A549 (cell line): Measurements from ENCODE around the gene APOBEC3G. TPM values are rescaled to one million over a fixed set of nuclear protein-coding genes. Genes with fewer than 3 reads are reported as not detected.
A peak's percentile ranks its signal among the peaks of the same experiment; 100 is the strongest.

ENCODE experiments used
- ATAC-seq, 2 experiments: fragments of 200-7000 bp in 1 of 2; fragments of >200 bp in 1 of 2; cut with Nextera tagmentation in 1 of 2; cut with Tn5 transposase in 1 of 2; 3 replicates each; pipeline versions ENCODE4 v1.8.0 to v1.9.1; 2018 to 2020; ENCODE audit warnings: mild to moderate bottlenecking in 1 of 2, moderate library complexity in 1 of 2
- CTCF ChIA-PET: fragments of 300-600 bp; sonication (Branson Sonifier 250); formaldehyde crosslinking; extraction: SDS; loops from one replicate; lab custom pipeline; 2021; ENCODE audit warnings: antibody characterized with exemption, inconsistent platforms; lab: Yijun Ruan, JAX
- POLR2A ChIA-PET: fragments of 350-600 bp; formaldehyde crosslinking; extraction: SDS; loops from one replicate; lab custom pipeline; 2021; ENCODE audit warnings: antibody characterized with exemption, inconsistent platforms; lab: Yijun Ruan, JAX
- DNase-seq, 2 experiments: peaks; one replicate each; pipeline versions ENCODE4 v3.0.0 to v3.0.0-alpha.2; 2011 to 2016; ENCODE audit warnings: low read depth in 1 of 2, low spot score in 1 of 2
- FAIRE-seq: peaks from 2 replicates; lab custom pipeline; 2011; peaks lifted over from hg19 to GRCh38; lab: Jason Lieb, UNC
- H3K27ac ChIP-seq, 2 experiments: fragments of >200 bp; sonication (Bioruptor Twin); formaldehyde crosslinking; 3 replicates each; pipeline ENCODE4 v1.5.1; 2016 to 2017
- H3K4me1 ChIP-seq: fragments of >200 bp; sonication (Bioruptor Twin); formaldehyde crosslinking; 3 replicates; pipeline ENCODE4 v1.6.1; 2016
- H3K4me2 ChIP-seq: fragments of >200 bp; sonication (Bioruptor Twin); formaldehyde crosslinking; 3 replicates; pipeline ENCODE4 v1.6.1; 2016
- H3K4me3 ChIP-seq: fragments of >200 bp; sonication (Bioruptor Twin); formaldehyde crosslinking; 3 replicates; pipeline ENCODE4 v1.5.1; 2016
- H3K9me3 ChIP-seq: fragments of >200 bp; sonication (Bioruptor Twin); formaldehyde crosslinking; 3 replicates; pipeline ENCODE4 v1.6.1; 2016
- BHLHE40 ChIP-seq: IDR thresholded peaks from 2 replicates; pipeline ENCODE4 v1.6.1; 2012; ENCODE audit warnings: low read depth, low read length, inconsistent platforms
- CBX2 ChIP-seq: fragments of 200-600 bp; sonication (generic); IDR thresholded peaks from 2 replicates; pipeline ENCODE4 v1.6.1; 2016; ENCODE audit warnings: low read depth, mild to moderate bottlenecking, borderline replicate concordance
- CEBPB ChIP-seq, 2 experiments: fragments of >200 bp in 1 of 2; sonication (Bioruptor Twin) in 1 of 2; formaldehyde crosslinking in 1 of 2; IDR thresholded peaks; 2 replicates each; pipeline ENCODE4 v1.6.1; 2012 to 2016
- CHD2 ChIP-seq: fragments of 150-350 bp; IDR thresholded peaks from 2 replicates; pipeline ENCODE4 v1.6.1; 2014; ENCODE audit warnings: low read length; ENCODE audit not compliant: partially characterized antibody
- CHD4 ChIP-seq: fragments of 200-600 bp; sonication (generic); IDR thresholded peaks from 2 replicates; pipeline ENCODE4 v1.6.1; 2016; ENCODE audit warnings: antibody characterized with exemption, mild to moderate bottlenecking, borderline replicate concordance
- HEYL ChIP-seq: fragments of 250-450 bp; sonication (Bioruptor Pico); IDR thresholded peaks from 2 replicates; pipeline ENCODE4 v1.8.0; 2021; ENCODE audit warnings: mild to moderate bottlenecking, moderate library complexity
- HOXB13 ChIP-seq: fragments of 250-450 bp; sonication (Bioruptor Pico); IDR thresholded peaks from 2 replicates; pipeline ENCODE4 v1.5.0; 2020; ENCODE audit warnings: low read depth, mild to moderate bottlenecking, moderate library complexity
- JUN ChIP-seq, 2 experiments: fragments of >200 bp; sonication (Bioruptor Twin); formaldehyde crosslinking; IDR thresholded peaks; 2 replicates in 1 of 2; 3 replicates in 1 of 2; pipeline ENCODE4 v1.6.1; 2016 to 2017
- MAFK ChIP-seq: fragments of 450-650 bp; IDR thresholded peaks from 2 replicates; pipeline ENCODE4 v1.6.1; 2014; ENCODE audit not compliant: partially characterized antibody
- POLR2A ChIP-seq: IDR thresholded peaks from 2 replicates; pipeline ENCODE4 v1.6.1; 2012; ENCODE audit warnings: mild to moderate bottlenecking, low read length
- POLR2AphosphoS2 ChIP-seq: conservative IDR thresholded peaks from 2 replicates; pipeline ENCODE4 v1.6.1; 2012; ENCODE audit warnings: low read length, improper control_type of control experiment, inconsistent platforms
- RAD21 ChIP-seq, 2 experiments: fragments of >200 bp in 1 of 2; sonication (Bioruptor Twin) in 1 of 2; formaldehyde crosslinking in 1 of 2; IDR thresholded peaks in 1 of 2; conservative IDR thresholded peaks in 1 of 2; 2 replicates in 1 of 2; 3 replicates in 1 of 2; pipeline ENCODE4 v1.6.1; 2012 to 2018; ENCODE audit warnings: inconsistent platforms in 1 of 2
- RCOR1 ChIP-seq: fragments of 150-350 bp; IDR thresholded peaks from 2 replicates; pipeline ENCODE4 v1.6.1; 2014; ENCODE audit warnings: antibody characterized with exemption, low read length, low read depth
- ZNF302 ChIP-seq: fragments of 250-450 bp; sonication (Bioruptor Pico); IDR thresholded peaks from 2 replicates; pipeline ENCODE4 v1.9.0; 2021; ENCODE audit warnings: inconsistent platforms, mild to moderate bottlenecking, moderate library complexity
- ZSCAN20 ChIP-seq: fragments of 250-450 bp; sonication (Bioruptor Pico); IDR thresholded peaks from 2 replicates; pipeline ENCODE4 v1.8.0; 2022; ENCODE audit warnings: mild to moderate bottlenecking, moderate library complexity
- WGBS: methylation state at CpG from one replicate; pipeline ENCODE4 v1.1.6; 2017; ENCODE audit errors: missing lambda C conversion rate; 5-methylcytosine and 5-hydroxymethylcytosine counted together
- polyA plus RNA-seq, 4 experiments: library from polyadenylated mRNA; depleted of rRNA in 3 of 4; stranded (reverse); fragments of >200 nt; fragmentation: RNase III in 1 of 4; extraction: RNeasy Plus Mini Kit Qiagen cat#74134 plus additional on column Dnase treatment in 1 of 4; gene quantifications; 2 replicates in 3 of 4; 3 replicates in 1 of 4; pipeline ENCODE4 v1.2.3, GENCODE V29; 2011 to 2017
- TF ChIP-seq, protein P1 (sequence below): IDR thresholded peaks from 2 replicates; pipeline ENCODE4 v1.6.1; 2012; ENCODE audit warnings: low read depth, borderline replicate concordance
- TF ChIP-seq, protein P2 (sequence below): fragments of >200 bp; sonication (Bioruptor Twin); formaldehyde crosslinking; IDR thresholded peaks from 3 replicates; pipeline ENCODE4 v1.6.1; 2016
- TF ChIP-seq, protein P3 (sequence below): fragments of 200-600 bp; sonication (generic); IDR thresholded peaks from 2 replicates; pipeline ENCODE4 v1.6.1; 2016; ENCODE audit warnings: antibody characterized with exemption, mild to moderate bottlenecking, moderate library complexity

APOBEC3G gene
- polyA plus RNA-seq, 2 of the 4 experiments (the other 2 are of a cell fraction), result not detected

DNA sequence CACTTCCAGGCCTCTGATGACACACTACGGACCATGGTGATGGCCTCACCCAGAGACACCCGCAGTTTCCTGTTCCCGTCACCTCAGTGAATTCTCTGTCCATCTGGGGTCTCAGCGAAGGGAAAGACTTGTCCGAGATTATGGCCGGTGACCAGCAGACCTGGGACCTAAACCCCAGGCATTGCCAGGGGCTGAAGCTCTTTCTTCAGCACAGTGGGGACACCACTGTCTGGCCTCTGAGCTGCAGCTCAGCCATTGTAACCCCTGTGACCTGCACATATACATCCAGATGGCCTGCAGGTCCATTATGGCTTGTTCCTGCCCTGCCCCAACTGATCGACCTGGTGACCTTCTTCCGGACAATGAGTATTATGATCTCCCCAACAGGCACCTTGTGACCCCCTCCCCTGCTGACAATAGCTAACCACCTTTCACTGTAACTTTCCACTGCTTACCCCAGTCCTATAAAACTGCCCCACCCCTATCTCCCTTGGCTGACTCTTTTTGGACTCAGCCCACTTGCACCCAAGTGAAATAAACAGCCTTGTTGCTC is 53.2 kb downstream of the APOBEC3G start:
- Histone ChIP-seq H3K4me2 (no peak overlapping the region), H3K4me1 (0 out of 3 replicates have a peak, but pooled peaks cover 9% of the 10 kb centered on the region), H3K27ac (no peak overlapping the region), H3K9me3 (no peaks in the 10 kb centered on the region), H3K4me3 (no peak overlapping the region)
- FAIRE-seq, result no peak
- TF ChIP-seq JUN (IDR thresholded peaks at IDR 0.05), result no peak
- no peak for TF ChIP-seq RCOR1
- TF ChIP-seq POLR2A, result no peak
- no peak for TF ChIP-seq POLR2AphosphoS2
- TF ChIP-seq, protein P1, sequence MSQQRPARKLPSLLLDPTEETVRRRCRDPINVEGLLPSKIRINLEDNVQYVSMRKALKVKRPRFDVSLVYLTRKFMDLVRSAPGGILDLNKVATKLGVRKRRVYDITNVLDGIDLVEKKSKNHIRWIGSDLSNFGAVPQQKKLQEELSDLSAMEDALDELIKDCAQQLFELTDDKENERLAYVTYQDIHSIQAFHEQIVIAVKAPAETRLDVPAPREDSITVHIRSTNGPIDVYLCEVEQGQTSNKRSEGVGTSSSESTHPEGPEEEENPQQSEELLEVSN, result no peak
- TF ChIP-seq HEYL (CRISPR knock-in tag), result no peak
- no peak for TF ChIP-seq CBX2
- TF ChIP-seq ZSCAN20 (CRISPR knock-in tag), result no peak
- TF ChIP-seq ZNF302, result no peak
- TF ChIP-seq CHD2, result no peak
- no peak for TF ChIP-seq HOXB13
- TF ChIP-seq RAD21 (conservative IDR thresholded peaks at IDR 0.05 in 1 of 2, IDR thresholded peaks at IDR 0.05 in 1 of 2), result no peak
- TF ChIP-seq, protein P2, sequence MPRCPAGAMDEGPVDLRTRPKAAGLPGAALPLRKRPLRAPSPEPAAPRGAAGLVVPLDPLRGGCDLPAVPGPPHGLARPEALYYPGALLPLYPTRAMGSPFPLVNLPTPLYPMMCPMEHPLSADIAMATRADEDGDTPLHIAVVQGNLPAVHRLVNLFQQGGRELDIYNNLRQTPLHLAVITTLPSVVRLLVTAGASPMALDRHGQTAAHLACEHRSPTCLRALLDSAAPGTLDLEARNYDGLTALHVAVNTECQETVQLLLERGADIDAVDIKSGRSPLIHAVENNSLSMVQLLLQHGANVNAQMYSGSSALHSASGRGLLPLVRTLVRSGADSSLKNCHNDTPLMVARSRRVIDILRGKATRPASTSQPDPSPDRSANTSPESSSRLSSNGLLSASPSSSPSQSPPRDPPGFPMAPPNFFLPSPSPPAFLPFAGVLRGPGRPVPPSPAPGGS, result no peak
- TF ChIP-seq BHLHE40, result no peak
- TF ChIP-seq MAFK, result no peak
- TF ChIP-seq, protein P3, sequence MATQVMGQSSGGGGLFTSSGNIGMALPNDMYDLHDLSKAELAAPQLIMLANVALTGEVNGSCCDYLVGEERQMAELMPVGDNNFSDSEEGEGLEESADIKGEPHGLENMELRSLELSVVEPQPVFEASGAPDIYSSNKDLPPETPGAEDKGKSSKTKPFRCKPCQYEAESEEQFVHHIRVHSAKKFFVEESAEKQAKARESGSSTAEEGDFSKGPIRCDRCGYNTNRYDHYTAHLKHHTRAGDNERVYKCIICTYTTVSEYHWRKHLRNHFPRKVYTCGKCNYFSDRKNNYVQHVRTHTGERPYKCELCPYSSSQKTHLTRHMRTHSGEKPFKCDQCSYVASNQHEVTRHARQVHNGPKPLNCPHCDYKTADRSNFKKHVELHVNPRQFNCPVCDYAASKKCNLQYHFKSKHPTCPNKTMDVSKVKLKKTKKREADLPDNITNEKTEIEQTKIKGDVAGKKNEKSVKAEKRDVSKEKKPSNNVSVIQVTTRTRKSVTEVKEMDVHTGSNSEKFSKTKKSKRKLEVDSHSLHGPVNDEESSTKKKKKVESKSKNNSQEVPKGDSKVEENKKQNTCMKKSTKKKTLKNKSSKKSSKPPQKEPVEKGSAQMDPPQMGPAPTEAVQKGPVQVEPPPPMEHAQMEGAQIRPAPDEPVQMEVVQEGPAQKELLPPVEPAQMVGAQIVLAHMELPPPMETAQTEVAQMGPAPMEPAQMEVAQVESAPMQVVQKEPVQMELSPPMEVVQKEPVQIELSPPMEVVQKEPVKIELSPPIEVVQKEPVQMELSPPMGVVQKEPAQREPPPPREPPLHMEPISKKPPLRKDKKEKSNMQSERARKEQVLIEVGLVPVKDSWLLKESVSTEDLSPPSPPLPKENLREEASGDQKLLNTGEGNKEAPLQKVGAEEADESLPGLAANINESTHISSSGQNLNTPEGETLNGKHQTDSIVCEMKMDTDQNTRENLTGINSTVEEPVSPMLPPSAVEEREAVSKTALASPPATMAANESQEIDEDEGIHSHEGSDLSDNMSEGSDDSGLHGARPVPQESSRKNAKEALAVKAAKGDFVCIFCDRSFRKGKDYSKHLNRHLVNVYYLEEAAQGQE, result no peak
- POLR2A ChIA-PET, result no interaction called here
- DNase-seq, result no peak
- 77% methylated on average over 5 of the region's 8 CpGs for WGBS
- CTCF ChIA-PET, result interaction anchor here (1.2 to 1.5 kb wide), 4 partner anchors 8 to 261 kb away, joined by 3 to 5 read pairs (median 3); no protein-coding TSS in a partner anchor
- ATAC-seq, result no peak

DNA sequence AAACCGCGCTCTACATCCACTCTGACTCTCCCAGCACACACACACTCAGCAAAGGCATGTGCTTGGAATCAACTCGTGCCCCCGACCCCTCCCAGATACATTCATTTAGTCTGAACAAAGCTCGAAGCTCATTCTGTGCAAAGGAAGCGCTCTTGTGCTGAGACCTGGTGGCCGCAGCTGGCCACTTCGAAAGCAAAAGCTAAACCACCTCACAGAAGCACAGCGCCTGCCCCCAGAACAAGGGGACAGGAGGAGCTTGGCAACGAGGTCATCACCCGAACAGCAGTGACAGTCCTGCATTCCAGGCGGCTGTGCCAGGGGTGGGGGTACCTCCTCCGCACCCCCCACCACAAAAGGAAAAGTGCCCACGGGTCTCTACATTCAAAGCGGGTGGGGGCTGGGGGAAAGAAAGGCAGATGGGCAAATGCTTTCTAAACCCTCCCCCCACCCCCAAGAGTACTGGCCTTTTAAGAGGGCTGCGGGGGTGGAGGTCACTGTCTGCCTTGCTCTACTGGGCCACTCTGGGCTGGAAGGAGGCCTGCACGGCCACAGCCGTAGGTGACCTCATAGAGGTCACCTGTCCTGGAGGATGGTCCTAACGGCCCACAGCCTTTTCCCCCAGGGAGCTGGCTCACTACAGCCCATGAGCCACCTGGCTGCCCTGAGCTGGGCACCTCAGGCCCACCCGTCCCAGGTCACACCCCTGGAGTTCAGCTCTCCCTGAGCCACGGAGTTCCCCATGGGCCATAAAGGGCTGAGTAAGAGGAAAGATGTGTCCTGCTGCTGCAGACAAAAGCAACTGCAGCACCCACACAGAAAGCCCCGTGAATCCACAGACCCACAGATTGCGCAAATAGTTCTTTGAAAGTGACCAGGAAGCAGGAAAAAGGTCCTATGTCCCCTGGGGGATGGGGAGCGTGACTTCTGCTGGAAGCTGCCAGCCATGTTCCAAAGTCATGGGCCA is 54.1 kb downstream of the APOBEC3G start:
- H3K9me3 ChIP-seq, result no peaks in the 10 kb centered on the region
- TF ChIP-seq CEBPB (IDR thresholded peaks at IDR 0.05) (peak; percentile 10 to 41; a peak in 1 of 4 replicates), CHD4 (no peak)
- POLR2A ChIA-PET, result interaction anchor here (1.3 kb wide), 1 partner anchor 189 kb away, joined by 4 read pairs; the partner anchor contains the start of gene RPL3
- no peak for ATAC-seq
- H3K4me1 ChIP-seq, result 0 out of 3 replicates have a peak, but pooled peaks cover 9% of the 10 kb centered on the region
- no peak overlapping the region for H3K27ac ChIP-seq
- no peak for DNase-seq
- H3K4me2 ChIP-seq, result no peak overlapping the region
- CTCF ChIA-PET, result interaction anchor here (1.0 to 1.5 kb wide), 5 partner anchors 8 to 262 kb away, joined by 3 to 5 read pairs (median 3); no protein-coding TSS in a partner anchor
- 72% methylated on average over 22 of the region's 24 CpGs for WGBS
- no peak for FAIRE-seq
- no peak overlapping the region for H3K4me3 ChIP-seq
